SKM-1 treated with dmso at 0.1 percent for 144 hours (cell line): Measurements from ENCODE around the gene UBR4.

Experiments
- DNase-seq: peaks from one replicate; lab custom pipeline; 2025; ENCODE audit not compliant: unreplicated experiment; lab: John Stamatoyannopoulos, UW

UBR4 gene

GRCh38 chr1:19057784-19058475 lies 152.1 kb downstream of the UBR4 start:
- no peak for DNase-seq

GRCh38 chr1:19057182-19057779 lies 152.8 kb downstream of the UBR4 start:
- DNase-seq, result no peak

- DNase-seq, result no peak
These were observed 154.4 kb downstream of the UBR4 start for GRCh38 chr1:19055701-19056100.

- no peak for DNase-seq
These were observed 155.1 kb downstream of the UBR4 start for GRCh38 chr1:19055001-19055400.

GRCh38 chr1:19054216-19054615 lies 155.8 kb downstream of the UBR4 start:
- DNase-seq, result no peak

- DNase-seq, result no peak
These were observed 156.6 kb downstream of the UBR4 start for GRCh38 chr1:19053486-19053885.

- no peak for DNase-seq
These were observed 160.3 kb downstream of the UBR4 start for GRCh38 chr1:19049798-19050197.

- no peak for DNase-seq
These were observed 160.8 kb downstream of the UBR4 start for GRCh38 chr1:19049128-19049768.

GRCh38 chr1:19046972-19047731 lies 162.9 kb downstream of the UBR4 start:
- DNase-seq, result no peak

GRCh38 chr1:19045898-19046880 lies 163.9 kb downstream of the UBR4 start:
- DNase-seq, result no peak

GRCh38 chr1:19044975-19045831 lies 164.9 kb downstream of the UBR4 start:
- no peak for DNase-seq

GRCh38 chr1:19044471-19044870 lies 165.6 kb downstream of the UBR4 start:
- DNase-seq, result no peak

GRCh38 chr1:19043579-19044443 lies 166.3 kb downstream of the UBR4 start:
- no peak for DNase-seq

GRCh38 chr1:19042675-19043578 lies 167.1 kb downstream of the UBR4 start:
- DNase-seq, result no peak

GRCh38 chr1:19040010-19040680 lies 169.9 kb downstream of the UBR4 start:
- no peak for DNase-seq

GRCh38 chr1:19038732-19039131 lies 171.3 kb downstream of the UBR4 start:
- no peak for DNase-seq

GRCh38 chr1:19038096-19038495 lies 172.0 kb downstream of the UBR4 start:
- no peak for DNase-seq
